Uterus (tissue), 2 donors: ENCODE results near the gene CEP43.

Source experiments
- CTCF ChIP-seq, 4 experiments: fragments of 200-600 bp in 2 of 4; fragments of 450-650 bp in 2 of 4; sonication (generic) in 2 of 4; IDR thresholded peaks; one replicate each; pipeline ENCODE4 v1.5.1; 2016 to 2019; ENCODE audit warnings: antibody characterized with exemption in 4 of 4, mild to moderate bottlenecking in 2 of 4, moderate library complexity in 1 of 4
- POLR2A ChIP-seq, 2 donors: fragments of 450-650 bp; IDR thresholded peaks; one replicate each; pipeline ENCODE4 v1.6.1; 2016; ENCODE audit warnings: antibody characterized with exemption in 2 of 2, mild to moderate bottlenecking in 1 of 2, moderate library complexity in 1 of 2

DNA sequence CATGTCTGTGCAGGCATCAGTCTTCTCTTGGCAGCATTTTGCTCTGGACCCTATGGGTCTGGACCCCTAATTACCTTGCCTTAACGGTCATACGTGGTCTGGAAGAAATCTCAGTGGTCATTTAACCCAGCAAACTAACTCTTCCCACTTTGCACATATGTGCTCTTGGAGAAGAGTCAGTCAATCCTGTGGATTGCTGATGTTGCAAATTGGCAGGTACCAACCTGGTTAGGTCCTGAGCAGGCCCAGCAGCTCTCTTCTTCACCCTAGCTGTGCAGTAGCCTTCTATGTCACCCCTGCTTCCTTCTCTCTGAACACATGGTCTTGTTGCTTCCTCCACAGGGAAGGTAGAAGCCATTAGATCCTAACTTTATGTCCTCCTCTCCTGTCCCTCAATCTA is 1.6 kb downstream of the CEP43 start:
- TF ChIP-seq CTCF (IDR thresholded peaks at IDR 0.05) (no peak), POLR2A (IDR thresholded peaks at IDR 0.05) (no peak)
